Upper lobe of left lung (tissue), 6 donors: ENCODE measurements around the gene KCNA1. TPM values are rescaled to one million over a fixed set of nuclear protein-coding genes. Genes with fewer than 3 reads are reported as not detected.

Experiments used
- ATAC-seq, 2 donors: fragments of 200-7000 bp; cut with Tn5 transposase; one replicate each; pipeline ENCODE4 v1.9.1; 2022; ENCODE audit warnings: mild to moderate bottlenecking in 2 of 2, moderate library complexity in 2 of 2; ENCODE audit not compliant: low FRiP score in 2 of 2
- DNase-seq, 2 donors: peaks; one replicate each; pipeline ENCODE4 v3.0.0-alpha.2; 2019 to 2020
- H3K27ac ChIP-seq, 4 donors: fragments of 200-600 bp; sonication (generic); one replicate each; pipeline ENCODE4 v1.5.1; 2016 to 2019
- H3K27me3 ChIP-seq, 4 donors: fragments of 200-600 bp; sonication (generic); one replicate each; pipeline ENCODE4 v1.5.1; 2017 to 2019
- H3K36me3 ChIP-seq, 4 donors: fragments of 200-600 bp; sonication (generic); one replicate each; pipeline ENCODE4 v1.5.1; 2016 to 2019
- H3K4me1 ChIP-seq, 4 donors: fragments of 200-600 bp; sonication (generic); one replicate each; pipeline ENCODE4 v1.5.1; 2018 to 2019
- H3K4me3 ChIP-seq, 4 donors: fragments of 200-600 bp; sonication (generic); one replicate each; pipeline ENCODE4 v1.5.1; 2017 to 2019; ENCODE audit warnings: mild to moderate bottlenecking in 2 of 4, moderate library complexity in 1 of 4
- H3K9me3 ChIP-seq, 4 donors: fragments of 200-600 bp; sonication (generic); one replicate each; pipeline ENCODE4 v1.5.1; 2018 to 2019
- CTCF ChIP-seq, 6 experiments: fragments of 450-650 bp in 4 of 6; fragments of 200-600 bp in 2 of 6; sonication (generic) in 2 of 6; IDR thresholded peaks; one replicate each; pipeline ENCODE4 v1.5.1; 2016 to 2019; ENCODE audit warnings: antibody characterized with exemption in 6 of 6
- EP300 ChIP-seq, 4 donors: sonication (generic); formaldehyde crosslinking; IDR thresholded peaks; one replicate each; pipeline ENCODE4 v1.5.1; 2017; ENCODE audit warnings: antibody characterized with exemption in 4 of 4, control low read depth in 2 of 4
- POLR2A ChIP-seq, 4 donors: fragments of 450-650 bp; IDR thresholded peaks; one replicate each; pipeline ENCODE4 v1.5.1; 2016 to 2017; ENCODE audit warnings: antibody characterized with exemption in 4 of 4, mild to moderate bottlenecking in 2 of 4
- POLR2AphosphoS5 ChIP-seq, 2 donors: sonication (generic); formaldehyde crosslinking; IDR thresholded peaks; one replicate each; pipeline ENCODE4 v1.5.1; 2017; ENCODE audit warnings: antibody characterized with exemption in 2 of 2
- WGBS, 2 donors: methylation state at CpG; one replicate each; pipeline ENCODE4 v1.1.5; 2017 to 2018; 5-methylcytosine and 5-hydroxymethylcytosine counted together
- total RNA-seq, 6 donors: library from RNA; depleted of rRNA in 4 of 6; stranded (reverse); fragments of >200 nt in 4 of 6; gene quantifications; one replicate each; pipeline versions ENCODE4 v1.1.0 to v1.2.1, GENCODE V29; 2016 to 2021
- donor health status: DM: no; HTN: no; CAD: no; lungs with moderate emphysema.
- donor health status: DM: no; HTN: yes; CAD: no; lungs with severe emphysema.

The KCNA1 gene
- total RNA-seq, 6 donors from 2014 or later, result 0.44 to 2.5 TPM; not detected in 4

DNA sequence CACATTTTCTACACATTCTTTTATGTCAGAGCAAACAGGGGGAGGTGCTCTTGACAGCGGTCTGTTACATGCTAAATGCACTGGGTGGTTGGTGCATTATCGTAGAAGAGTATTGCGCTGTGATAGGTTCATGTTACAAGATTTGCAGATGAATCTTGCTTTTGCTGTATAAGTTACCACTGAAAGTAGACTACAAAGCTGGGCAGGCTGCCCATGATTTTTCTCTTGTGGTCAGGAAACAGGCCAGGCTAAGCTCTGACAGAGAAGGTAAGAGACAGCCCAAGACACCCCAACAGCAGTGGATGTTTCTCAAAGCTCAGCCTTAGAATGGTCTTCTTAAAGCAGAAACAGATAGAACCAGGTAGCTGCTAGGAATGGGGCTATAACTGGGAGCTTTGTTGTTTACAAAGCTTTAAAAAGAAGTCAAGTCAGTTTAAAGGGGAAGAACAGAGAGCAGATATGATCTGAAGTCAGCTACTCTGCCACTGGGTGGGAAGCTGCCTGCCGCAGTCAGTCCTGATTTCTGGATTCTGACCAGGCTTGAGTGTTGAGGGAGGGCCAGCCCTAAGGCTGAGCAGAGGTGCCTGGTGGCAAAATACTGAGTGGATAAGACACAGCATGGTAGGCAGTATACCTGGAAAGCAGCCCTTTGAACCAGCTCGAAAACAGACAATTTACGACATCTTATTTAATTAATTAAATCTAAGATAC is 9.4 kb downstream of the KCNA1 start:
- TF ChIP-seq POLR2AphosphoS5 (IDR thresholded peaks at IDR 0.05) (no peak), POLR2A (IDR thresholded peaks at IDR 0.05) (no peak), EP300 (IDR thresholded peaks at IDR 0.05) (no peak), CTCF (IDR thresholded peaks at IDR 0.05) (no peak)
- no peak overlapping the region for H3K27ac ChIP-seq
- no peaks in the 10 kb centered on the region for H3K36me3 ChIP-seq
- H3K4me3 ChIP-seq, result no peak overlapping the region
- no peaks in the 10 kb centered on the region for H3K9me3 ChIP-seq
- no peak for ATAC-seq
- no peaks in the 10 kb centered on the region for H3K4me1 ChIP-seq
- no peaks in the 10 kb centered on the region for H3K27me3 ChIP-seq
- 66 to 69% methylated on average over 6 of the region's 6 CpGs for WGBS, 2 donors
- DNase-seq, result no peak

DNA sequence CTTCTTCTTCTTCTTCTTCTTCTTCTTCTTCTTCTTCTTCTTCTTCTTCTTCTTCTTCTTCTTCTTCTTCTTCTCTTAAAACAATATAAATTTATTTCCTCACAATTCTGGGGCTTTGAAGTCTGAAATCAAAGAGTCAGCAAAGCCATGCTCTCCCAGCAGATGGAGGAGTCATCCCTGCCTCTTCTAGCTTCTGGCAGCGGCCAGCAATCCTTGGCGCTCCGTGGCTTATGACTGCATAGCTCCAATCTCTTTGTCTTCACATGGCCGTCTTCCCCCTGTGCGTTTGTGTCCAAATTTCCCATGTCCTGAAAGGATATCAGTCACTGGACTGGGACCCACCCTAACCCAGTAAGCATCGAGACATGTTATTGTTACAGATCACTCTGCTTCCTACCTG is 22.9 kb downstream of the KCNA1 start:
- WGBS, 2 donors, result 76 to 80% methylated on average over 6 of the region's 6 CpGs

GRCh38 chr12:4933411-4933810 is 23.7 kb downstream of the KCNA1 start:
- DNase-seq, result no peak

More for the DNA sequence above, 22.9 kb downstream of the KCNA1 start:
- Histone ChIP-seq H3K4me1 (no peaks in the 10 kb centered on the region), H3K9me3 (no peaks in the 10 kb centered on the region), H3K27me3 (no peaks in the 10 kb centered on the region), H3K27ac (no peak overlapping the region), H3K36me3 (no peaks in the 10 kb centered on the region), H3K4me3 (no peak overlapping the region)
- DNase-seq (no peak), ATAC-seq (no peak)
- no peak for TF ChIP-seq CTCF (IDR thresholded peaks at IDR 0.05)

GRCh38 chr12:4934407-4935035 is 24.8 kb downstream of the KCNA1 start:
- no peaks in the 10 kb centered on the region for H3K36me3 ChIP-seq
- WGBS, 2 donors, result 66 to 71% methylated on average over 2 of the region's 2 CpGs
- no peak for TF ChIP-seq EP300 (IDR thresholded peaks at IDR 0.05)
- no peak for TF ChIP-seq POLR2AphosphoS5 (IDR thresholded peaks at IDR 0.05)
- no peak for TF ChIP-seq CTCF (IDR thresholded peaks at IDR 0.05)
- no peak for TF ChIP-seq POLR2A (IDR thresholded peaks at IDR 0.05)
- no peak overlapping the region for H3K4me3 ChIP-seq
- no peak for ATAC-seq
- no peaks in the 10 kb centered on the region for H3K9me3 ChIP-seq
- H3K4me1 ChIP-seq, result no peaks in the 10 kb centered on the region
- no peak for DNase-seq
- H3K27me3 ChIP-seq, result no peaks in the 10 kb centered on the region
- H3K27ac ChIP-seq, result no peak overlapping the region

More at GRCh38 chr12:4933411-4933810, 23.7 kb downstream of the KCNA1 start:
- H3K27me3 ChIP-seq, result no peaks in the 10 kb centered on the region
- WGBS, 2 donors, result 53 to 54% methylated on average over 1 of the region's 1 CpG
- no peak for ATAC-seq
- no peak overlapping the region for H3K4me3 ChIP-seq
- TF ChIP-seq EP300 (IDR thresholded peaks at IDR 0.05) (no peak), POLR2A (IDR thresholded peaks at IDR 0.05) (no peak), CTCF (IDR thresholded peaks at IDR 0.05) (no peak), POLR2AphosphoS5 (IDR thresholded peaks at IDR 0.05) (no peak)
- no peaks in the 10 kb centered on the region for H3K36me3 ChIP-seq
- H3K27ac ChIP-seq, result no peak overlapping the region
- no peaks in the 10 kb centered on the region for H3K4me1 ChIP-seq
- H3K9me3 ChIP-seq, result no peaks in the 10 kb centered on the region

GRCh38 chr12:4938900-4939299 is 29.2 kb downstream of the KCNA1 start:
- DNase-seq (no peak), ATAC-seq (no peak)
- Histone ChIP-seq H3K27me3 (no peaks in the 10 kb centered on the region), H3K4me1 (no peaks in the 10 kb centered on the region), H3K9me3 (no peaks in the 10 kb centered on the region), H3K36me3 (no peaks in the 10 kb centered on the region), H3K27ac (no peak overlapping the region), H3K4me3 (no peak overlapping the region)
- 83 to 85% methylated on average over 7 of the region's 7 CpGs for whole genome bisulfite sequencing, 2 donors
- TF ChIP-seq POLR2AphosphoS5 (IDR thresholded peaks at IDR 0.05) (no peak), POLR2A (IDR thresholded peaks at IDR 0.05) (no peak), EP300 (IDR thresholded peaks at IDR 0.05) (no peak), CTCF (IDR thresholded peaks at IDR 0.05) (no peak)
